Mucosa of descending colon (tissue), 3 donors: ENCODE data around the gene PRKCD. TPM values are rescaled to one million over a fixed set of nuclear protein-coding genes. Genes with fewer than 3 reads are reported as not detected.
A peak's percentile ranks its signal among the peaks of the same experiment; 100 is the strongest.

Source experiments
- ATAC-seq: fragments of 200-7000 bp; cut with Tn5 transposase; one replicate; pipeline ENCODE4 v1.9.1; 2020; ENCODE audit warnings: mild to moderate bottlenecking, moderate library complexity
- DNase-seq, 3 donors: peaks; one replicate each; pipeline ENCODE4 v3.0.0-alpha.2; 2020
- H3K36me3 ChIP-seq: fragments of 200-600 bp; one replicate; pipeline ENCODE4 v1.8.0; 2021; ENCODE audit warnings: low read depth, mild to moderate bottlenecking
- H3K4me1 ChIP-seq: fragments of 200-600 bp; one replicate; pipeline ENCODE4 v1.8.0; 2021; ENCODE audit warnings: low read depth, mild to moderate bottlenecking
- H3K4me3 ChIP-seq: fragments of 200-600 bp; one replicate; pipeline ENCODE4 v1.8.0; 2021; ENCODE audit warnings: mild to moderate bottlenecking
- H3K9me3 ChIP-seq: fragments of 200-600 bp; one replicate; pipeline ENCODE4 v1.8.0; 2021; ENCODE audit warnings: mild to moderate bottlenecking
- intact Hi-C, 2 donors: fragments of 100-400 bp; cut with DNase I in 1 of 2; cut with micrococcal nuclease in 1 of 2; formaldehyde crosslinking; loops; one replicate each; pipeline versions ENCODE4 v1.11.0 to v1.11.1; 2022; cut with DNase I, micrococcal nuclease
- total RNA-seq, 3 donors: library from RNA; stranded (reverse); fragmentation: NEBNext Ultra II Directional in 2 of 3; extraction: Animal tissue kit (Norgen Biotek cat#: 25700) in 2 of 3; gene quantifications; one replicate each; pipeline versions ENCODE4 v1.2.1 to v1.2.4, GENCODE V29; 2021 to 2023
- TF ChIP-seq, protein P1 (sequence below): fragments of 200-600 bp; IDR thresholded peaks from one replicate; pipeline ENCODE4 v1.8.0; 2022; ENCODE audit warnings: antibody characterized with exemption, mild to moderate bottlenecking
- donor health status: DM: no; HTN: no; CAD: no; lungs with moderate emphysema.
- donor health status: DM: no; HTN: no; CAD: no.
- donor health status: DM: no; HTN: yes; CAD: no.

Gene PRKCD
- total RNA-seq, 3 donors from 2014 or later, result 46.8 to 87.9 (median 83.4) TPM

DNA sequence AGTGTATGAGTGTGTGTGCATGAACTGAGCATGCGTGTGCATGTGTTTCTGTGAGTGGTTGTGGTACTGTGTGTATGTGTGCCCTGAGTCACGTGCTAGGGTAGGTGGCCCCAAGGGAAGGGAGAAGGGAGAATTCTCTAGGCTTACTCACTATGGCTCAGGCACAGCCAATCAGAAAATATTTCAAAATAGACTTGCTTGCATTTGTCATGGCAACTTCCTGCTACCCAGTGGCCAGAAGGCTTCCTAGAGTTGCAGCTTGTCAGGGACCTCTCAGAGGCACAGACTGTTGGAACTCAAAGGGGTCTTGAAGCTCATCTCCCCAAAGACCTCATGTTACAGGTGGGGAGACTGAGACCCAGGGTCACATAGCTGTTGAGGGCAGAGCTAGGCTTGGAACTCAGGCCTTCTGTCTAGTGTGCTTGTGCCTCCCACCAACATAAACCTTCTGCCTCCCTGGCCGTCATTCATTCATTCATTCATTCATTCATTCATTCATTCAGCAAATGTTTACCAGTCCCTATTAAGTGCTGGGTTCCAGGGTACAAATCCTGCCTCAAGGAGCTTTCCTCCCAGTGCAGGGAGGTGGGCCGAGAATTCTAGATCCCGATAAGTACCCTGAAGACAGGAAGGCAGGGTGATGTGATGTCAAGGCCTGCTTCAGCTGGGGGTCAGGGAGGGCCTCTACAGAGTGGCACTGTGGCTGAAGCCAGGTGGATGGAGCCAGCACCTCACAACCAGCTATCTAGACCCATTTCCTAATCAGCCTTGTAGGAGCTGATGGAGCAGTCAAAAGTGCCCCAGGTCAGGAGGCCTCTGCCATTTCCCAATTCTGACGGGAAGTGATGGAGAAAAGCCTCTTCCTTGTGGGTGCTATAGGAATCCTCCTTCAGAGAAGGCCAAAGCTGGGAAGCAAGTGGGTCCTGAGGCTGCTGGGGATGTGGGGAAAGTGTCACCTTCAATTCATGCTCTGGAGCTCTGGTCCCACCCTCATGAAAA is 19.9 kb upstream of the PRKCD start:
- Histone ChIP-seq H3K9me3 (no peaks in the 10 kb centered on the region), H3K36me3 (no peaks in the 10 kb centered on the region), H3K4me3 (no peak overlapping the region), H3K4me1 (peaks cover 13% of the 10 kb centered on the region)
- DNase-seq (peak in 1 of 3 donors; percentile 4), ATAC-seq (peak; percentile 4)
- TF ChIP-seq, protein P1, sequence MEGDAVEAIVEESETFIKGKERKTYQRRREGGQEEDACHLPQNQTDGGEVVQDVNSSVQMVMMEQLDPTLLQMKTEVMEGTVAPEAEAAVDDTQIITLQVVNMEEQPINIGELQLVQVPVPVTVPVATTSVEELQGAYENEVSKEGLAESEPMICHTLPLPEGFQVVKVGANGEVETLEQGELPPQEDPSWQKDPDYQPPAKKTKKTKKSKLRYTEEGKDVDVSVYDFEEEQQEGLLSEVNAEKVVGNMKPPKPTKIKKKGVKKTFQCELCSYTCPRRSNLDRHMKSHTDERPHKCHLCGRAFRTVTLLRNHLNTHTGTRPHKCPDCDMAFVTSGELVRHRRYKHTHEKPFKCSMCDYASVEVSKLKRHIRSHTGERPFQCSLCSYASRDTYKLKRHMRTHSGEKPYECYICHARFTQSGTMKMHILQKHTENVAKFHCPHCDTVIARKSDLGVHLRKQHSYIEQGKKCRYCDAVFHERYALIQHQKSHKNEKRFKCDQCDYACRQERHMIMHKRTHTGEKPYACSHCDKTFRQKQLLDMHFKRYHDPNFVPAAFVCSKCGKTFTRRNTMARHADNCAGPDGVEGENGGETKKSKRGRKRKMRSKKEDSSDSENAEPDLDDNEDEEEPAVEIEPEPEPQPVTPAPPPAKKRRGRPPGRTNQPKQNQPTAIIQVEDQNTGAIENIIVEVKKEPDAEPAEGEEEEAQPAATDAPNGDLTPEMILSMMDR, result no peak
- intact Hi-C loops, result no loop called here

- intact Hi-C loops, result no loop called here
- TF ChIP-seq, protein P1, result no peak
- Histone ChIP-seq H3K4me3 (no peak overlapping the region), H3K36me3 (no peaks in the 10 kb centered on the region), H3K4me1 (peaks cover 29% of the 10 kb centered on the region), H3K9me3 (no peaks in the 10 kb centered on the region)
- ATAC-seq, result no peak
- DNase-seq, result peak in 2 of 3 donors; percentile 14 to 38
These were observed 18.0 kb upstream of the PRKCD start for GRCh38 chr3:53142986-53143385.

DNA sequence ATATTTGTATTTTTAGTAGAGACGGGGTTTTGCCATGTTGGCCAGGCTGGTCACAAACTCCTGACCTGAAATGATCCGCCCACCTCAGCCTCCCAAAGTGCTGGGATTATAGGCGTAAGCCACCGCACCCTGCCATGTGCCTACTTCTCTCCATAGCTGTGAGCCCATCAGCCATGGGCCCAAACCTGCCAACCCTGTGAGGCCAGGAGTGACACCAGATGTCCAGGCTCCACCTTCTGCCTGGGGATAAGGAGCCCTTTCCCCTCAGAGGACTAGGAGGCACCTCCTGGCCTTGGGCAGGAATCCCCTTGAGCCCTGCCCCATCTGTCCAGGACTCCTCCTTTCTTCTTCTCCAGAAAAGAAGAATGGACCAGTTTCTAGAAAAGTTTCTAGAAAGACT is 16.6 kb upstream of the PRKCD start:
- intact Hi-C loops, result no loop called here
- peak in 2 of 3 donors; percentile 13 to 50 for DNase-seq
- no peaks in the 10 kb centered on the region for H3K36me3 ChIP-seq
- H3K4me1 ChIP-seq, result peaks cover 42% of the 10 kb centered on the region
- H3K9me3 ChIP-seq, result no peaks in the 10 kb centered on the region
- no peak for ATAC-seq
- no peak overlapping the region for H3K4me3 ChIP-seq
- TF ChIP-seq, protein P1, result no peak

GRCh38 chr3:53144862-53145712 is 15.9 kb upstream of the PRKCD start:
- H3K9me3 ChIP-seq, result no peaks in the 10 kb centered on the region
- no peak overlapping the region for H3K4me3 ChIP-seq
- intact Hi-C loops, result no loop called here
- DNase-seq, result peak; percentile 80 to 86 (median 85)
- TF ChIP-seq, protein P1, result no peak
- peak; percentile 78 for ATAC-seq
- H3K4me1 ChIP-seq, result peaks cover 48% of the 10 kb centered on the region
- H3K36me3 ChIP-seq, result no peaks in the 10 kb centered on the region

- no peaks in the 10 kb centered on the region for H3K9me3 ChIP-seq
- peaks cover 53% of the 10 kb centered on the region for H3K4me1 ChIP-seq
- no peaks in the 10 kb centered on the region for H3K36me3 ChIP-seq
- ATAC-seq (peak; percentile 52), DNase-seq (no peak)
- intact Hi-C loops, result no loop called here
- TF ChIP-seq, protein P1, result no peak
- H3K4me3 ChIP-seq, result no peak overlapping the region
These were observed 15.3 kb upstream of the PRKCD start for GRCh38 chr3:53145713-53146080.
